GM18505 (cell line): ENCODE measurements around the gene COL18A1.

ENCODE experiments used
- ATAC-seq: cut with Tn5 transposase; IDR thresholded peaks from one replicate; pipeline ENCODE4 v1.9.1; 2021; ENCODE audit not compliant: unreplicated experiment
- POLR2A ChIP-seq: IDR thresholded peaks from 4 replicates; pipeline ENCODE4 v1.6.1; 2011; ENCODE audit warnings: borderline replicate concordance; ENCODE audit not compliant: insufficient read depth, insufficient read length; ENCODE audit errors: extremely low read depth

COL18A1 gene

GRCh38 chr21:45382697-45382997, 22.3 kb upstream of the COL18A1 start:
- no peak for TF ChIP-seq POLR2A

GRCh38 chr21:45383111-45383614, 21.8 kb upstream of the COL18A1 start:
- ATAC-seq: no peak
- no peak for TF ChIP-seq POLR2A

More at GRCh38 chr21:45382697-45382997, 22.3 kb upstream of the COL18A1 start:
- no peak for ATAC-seq

GRCh38 chr21:45383615-45384201, 21.3 kb upstream of the COL18A1 start:
- no peak for ATAC-seq
- TF ChIP-seq POLR2A: no peak

GRCh38 chr21:45384656-45385548, 20.1 kb upstream of the COL18A1 start:
- no peak for TF ChIP-seq POLR2A
- no peak for ATAC-seq

GRCh38 chr21:45385549-45386050, 19.4 kb upstream of the COL18A1 start:
- TF ChIP-seq POLR2A: no peak
- no peak for ATAC-seq

GRCh38 chr21:45386336-45386727, 18.6 kb upstream of the COL18A1 start:
- TF ChIP-seq POLR2A: no peak
- ATAC-seq: no peak

DNA sequence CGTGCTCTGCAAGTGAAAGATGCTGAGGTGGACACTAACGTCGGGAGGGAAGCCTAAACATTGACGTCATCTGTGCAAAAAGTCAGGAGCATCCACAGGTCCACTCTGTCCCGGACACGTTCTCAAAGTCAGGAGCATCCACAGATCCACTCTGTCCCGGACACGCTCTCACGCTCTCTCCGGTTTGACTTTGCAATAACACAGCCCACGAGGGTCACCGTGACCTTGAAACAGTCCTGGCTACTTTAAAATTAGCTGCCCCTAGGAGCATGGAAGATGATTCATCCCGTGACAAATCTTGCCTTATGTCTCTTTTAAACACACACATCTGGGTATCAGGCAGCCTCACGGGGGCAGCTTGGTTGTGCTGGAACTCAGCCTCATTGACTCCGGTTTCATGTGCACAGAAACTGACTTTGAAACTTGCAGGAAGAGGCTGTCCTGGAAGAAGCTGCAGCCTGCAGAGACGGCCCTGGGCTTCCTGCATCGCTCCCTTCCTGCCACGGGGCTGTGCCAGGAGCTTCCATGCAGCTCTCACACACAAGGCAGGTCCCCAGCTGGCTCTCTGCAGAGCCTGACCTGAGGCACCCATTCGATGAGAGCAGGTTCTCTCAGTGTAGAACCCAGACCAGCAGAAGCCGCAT, 18.1 kb upstream of the COL18A1 start:
- no peak for TF ChIP-seq POLR2A
- ATAC-seq: no peak

- TF ChIP-seq POLR2A: no peak
- ATAC-seq: no peak
These were observed 17.5 kb upstream of the COL18A1 start for GRCh38 chr21:45387506-45387905.

- ATAC-seq: no peak
- TF ChIP-seq POLR2A: no peak
These were observed 16.9 kb upstream of the COL18A1 start for GRCh38 chr21:45388011-45388521.

DNA sequence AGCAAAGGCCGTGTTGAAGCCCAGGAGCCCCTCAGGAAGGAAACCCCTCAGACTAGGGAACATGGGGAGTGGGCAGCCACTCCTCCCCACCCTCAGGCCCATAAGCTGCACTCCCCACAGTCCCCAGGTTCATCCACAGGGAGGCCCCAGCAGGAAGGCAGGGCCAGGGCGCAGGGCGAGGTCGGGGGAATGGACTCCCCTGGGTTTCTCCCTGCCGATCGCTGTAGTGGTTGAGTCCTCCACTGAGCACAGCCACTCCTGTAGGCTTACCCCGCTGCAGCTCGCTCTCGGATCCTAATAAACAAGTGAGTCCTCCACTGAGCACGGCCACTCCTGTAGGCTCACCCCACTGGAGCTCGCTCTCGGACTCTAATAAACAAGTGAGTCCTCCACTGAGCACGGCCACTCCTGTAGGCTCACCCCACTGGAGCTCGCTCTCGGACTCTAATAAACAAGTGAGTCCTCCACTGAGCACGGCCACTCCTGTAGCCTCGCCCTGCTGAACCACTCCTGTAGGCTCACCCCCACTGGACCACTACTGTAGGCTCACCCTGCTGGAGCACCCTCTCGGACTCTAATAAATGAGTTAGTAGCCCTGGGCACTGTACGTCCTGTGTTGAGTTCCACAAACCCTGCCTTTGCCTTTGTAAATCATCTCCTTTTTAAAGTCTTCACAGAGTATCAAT, 16.2 kb upstream of the COL18A1 start:
- TF ChIP-seq POLR2A: no peak
- ATAC-seq: no peak

GRCh38 chr21:45390121-45390751, 14.7 kb upstream of the COL18A1 start:
- TF ChIP-seq POLR2A: no peak
- ATAC-seq: no peak

DNA sequence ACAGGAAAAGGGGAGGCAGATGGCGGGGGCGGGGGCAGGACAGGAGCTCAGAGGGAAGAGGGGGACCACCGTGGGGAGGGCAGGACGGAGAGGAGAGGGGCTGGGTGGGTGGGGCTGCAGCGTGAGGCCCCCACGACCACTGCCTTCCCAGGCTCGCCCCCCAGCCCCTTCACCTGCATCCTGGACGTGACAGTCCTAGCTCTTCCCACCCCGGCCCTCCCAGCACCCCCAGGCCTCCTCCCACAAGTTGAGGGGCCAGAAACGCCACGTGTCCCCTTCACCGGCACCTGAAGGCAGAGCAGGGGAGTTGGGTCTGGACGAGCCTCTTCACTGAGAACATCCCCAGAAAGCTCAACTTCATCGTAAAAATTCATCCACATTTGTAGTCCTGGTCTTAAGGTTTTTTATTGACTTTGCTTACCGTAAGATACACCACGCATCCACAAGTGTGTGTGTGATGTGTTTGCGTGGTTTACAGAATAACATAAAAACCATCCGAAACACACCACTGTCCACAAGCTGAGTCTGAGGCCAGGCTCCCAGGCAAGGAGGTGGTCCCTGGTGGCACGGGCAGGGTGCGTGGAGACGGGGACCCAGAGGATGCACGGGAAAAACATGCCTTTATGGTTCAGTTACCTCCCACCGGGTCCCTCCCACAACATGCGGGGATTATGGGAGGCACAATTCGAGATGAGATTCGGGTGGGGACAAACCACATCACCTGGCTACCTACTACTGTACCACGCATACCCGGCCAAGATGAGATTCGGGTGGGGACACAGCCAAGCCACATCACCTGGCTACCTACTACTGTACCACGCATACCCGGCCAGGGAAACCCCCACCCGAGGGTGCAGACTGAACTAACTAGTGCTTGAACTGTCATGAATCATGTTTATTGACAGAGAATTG, 13.9 kb upstream of the COL18A1 start:
- ATAC-seq: no peak
- TF ChIP-seq POLR2A: no peak
